SJSA1 (cell line): ENCODE measurements around the gene RICTOR. TPM values are rescaled to one million over a fixed set of nuclear protein-coding genes. Genes with fewer than 3 reads are reported as not detected.
A peak's percentile ranks its signal among the peaks of the same experiment; 100 is the strongest.

Source experiments
- DNase-seq, 2 experiments: peaks; one replicate each; pipeline ENCODE4 v3.0.0-alpha.2; 2015 to 2020; ENCODE audit warnings: low spot score in 2 of 2, low read depth in 1 of 2
- H3K27ac ChIP-seq: fragments of 250-450 bp; sonication (Bioruptor Pico); 2 replicates; pipeline ENCODE4 v1.5.1; 2020; ENCODE audit warnings: mild to moderate bottlenecking, moderate library complexity
- H3K27me3 ChIP-seq: fragments of 250-450 bp; sonication (Bioruptor Pico); replicated peaks from 2 replicates; pipeline ENCODE4 v1.5.1; 2020; ENCODE audit warnings: mild to moderate bottlenecking, moderate library complexity
- H3K36me3 ChIP-seq: fragments of 250-450 bp; sonication (Bioruptor Pico); 2 replicates; pipeline ENCODE4 v1.5.1; 2020; ENCODE audit warnings: mild to moderate bottlenecking
- H3K4me1 ChIP-seq: fragments of 250-450 bp; sonication (Bioruptor Pico); replicated peaks from 2 replicates; pipeline ENCODE4 v1.6.1; 2021; ENCODE audit warnings: mild to moderate bottlenecking
- H3K4me3 ChIP-seq: fragments of 250-450 bp; sonication (Bioruptor Pico); 2 replicates; pipeline ENCODE4 v1.5.1; 2020; ENCODE audit warnings: mild to moderate bottlenecking
- H3K9me3 ChIP-seq: fragments of 250-450 bp; sonication (Bioruptor Pico); replicated peaks from 2 replicates; pipeline ENCODE4 v1.5.1; 2020; ENCODE audit warnings: mild to moderate bottlenecking
- total RNA-seq: library from RNA; depleted of rRNA; stranded (reverse); fragments of >200 nt; shearing (Covaris generic); gene quantifications from 2 replicates; pipeline ENCODE4 v1.2.3, GENCODE V29; 2014

Gene RICTOR
- total RNA-seq, 1 experiment from 2014 or later, result 16.8 TPM

DNA sequence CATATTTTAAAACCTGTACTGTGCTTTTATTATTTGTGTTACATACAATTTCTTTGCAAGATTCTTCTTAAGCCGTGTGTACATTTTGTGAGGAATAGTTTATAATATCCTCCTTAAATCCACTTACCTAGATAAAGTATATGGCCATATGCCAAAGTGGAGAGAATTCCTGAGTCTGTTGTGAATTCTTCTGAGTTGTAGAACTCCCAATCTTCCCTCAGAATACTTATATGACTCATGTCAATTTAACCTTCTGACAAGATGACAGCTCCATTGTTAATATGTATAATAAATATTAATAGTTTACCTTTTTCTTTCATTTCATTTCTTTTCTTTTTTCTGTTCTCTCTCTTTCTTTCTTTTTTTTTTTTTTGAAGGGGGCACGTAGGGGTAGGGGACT is 6.0 kb upstream of the RICTOR start:
- H3K4me1 ChIP-seq, result peaks cover 3% of the 10 kb centered on the region
- no peaks in the 10 kb centered on the region for H3K27me3 ChIP-seq
- H3K9me3 ChIP-seq, result no peaks in the 10 kb centered on the region
- no peak for DNase-seq
- H3K27ac ChIP-seq, result no peak overlapping the region
- no peaks in the 10 kb centered on the region for H3K36me3 ChIP-seq
- H3K4me3 ChIP-seq, result no peak overlapping the region

DNA sequence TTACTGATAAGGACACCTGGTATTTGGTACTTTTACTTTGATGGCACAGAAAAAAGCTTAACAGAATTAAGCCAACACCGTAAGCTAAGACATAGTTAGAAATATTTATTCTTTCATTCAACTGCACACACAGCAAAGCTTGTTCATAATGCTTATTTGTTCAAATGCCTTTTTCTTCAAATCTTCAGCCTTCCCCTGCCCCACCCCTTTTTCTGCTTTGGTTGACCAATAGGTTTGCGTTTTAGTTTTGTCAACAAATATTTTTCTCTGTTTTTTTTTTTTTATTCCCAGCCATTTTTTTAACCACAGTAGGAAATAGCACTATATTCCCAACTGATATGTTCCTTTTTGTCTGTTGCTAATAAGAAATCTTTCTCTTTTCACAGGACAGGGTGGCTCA is 4.9 kb upstream of the RICTOR start:
- H3K4me1 ChIP-seq, result peaks cover 4% of the 10 kb centered on the region
- H3K27ac ChIP-seq, result no peak overlapping the region
- no peak for DNase-seq
- H3K36me3 ChIP-seq, result peaks cover under 1% of the 10 kb centered on the region
- H3K4me3 ChIP-seq, result no peak overlapping the region
- no peaks in the 10 kb centered on the region for H3K9me3 ChIP-seq
- H3K27me3 ChIP-seq, result no peaks in the 10 kb centered on the region

DNA sequence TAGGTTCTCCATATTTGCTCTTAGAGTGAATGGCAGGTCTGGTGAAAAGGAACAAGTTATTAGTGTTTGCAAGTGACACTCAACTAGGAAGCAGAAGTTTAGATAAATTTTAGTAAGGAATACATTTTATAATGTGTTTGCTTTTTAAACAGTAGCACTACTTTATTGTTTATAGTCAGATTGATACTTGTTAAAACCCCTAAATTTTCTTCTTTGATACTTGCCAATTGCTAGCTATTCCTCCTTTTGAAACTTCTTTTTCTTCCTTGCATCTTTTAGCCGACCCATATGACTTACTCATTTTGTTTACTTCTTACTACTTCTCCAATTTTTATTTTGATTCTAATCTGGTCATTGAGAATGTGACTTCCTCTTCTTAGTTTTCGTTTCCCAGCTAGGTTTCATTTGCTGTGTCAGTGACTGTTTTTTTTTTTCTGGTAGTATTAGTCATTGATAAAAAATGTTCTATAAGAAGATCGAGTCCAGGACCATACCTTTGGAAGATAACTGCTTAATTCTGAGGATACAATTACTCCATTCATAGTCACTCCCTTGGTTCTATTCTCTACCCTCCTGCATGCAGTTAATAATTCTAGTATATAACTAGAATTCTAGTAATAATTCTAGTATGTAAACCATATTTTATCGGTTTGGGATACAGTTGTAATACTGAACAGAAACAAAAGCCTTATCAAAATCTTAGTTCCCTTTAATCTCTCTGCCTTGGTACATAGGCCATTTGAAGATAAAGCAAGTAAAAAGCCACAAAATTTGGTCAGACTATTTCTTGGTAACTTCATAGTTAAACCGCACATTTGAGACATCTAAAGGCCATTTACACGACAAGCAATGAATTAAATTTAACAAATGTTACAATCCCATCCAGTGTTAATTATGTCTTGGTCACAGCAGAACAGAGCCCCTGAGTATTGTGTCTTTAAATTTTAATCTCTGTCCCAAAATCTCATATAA is 2.8 kb upstream of the RICTOR start:
- no peaks in the 10 kb centered on the region for H3K27me3 ChIP-seq
- no peak overlapping the region for H3K4me3 ChIP-seq
- peaks cover 7% of the 10 kb centered on the region for H3K36me3 ChIP-seq
- H3K27ac ChIP-seq, result no peak overlapping the region
- peak in 1 of 2 experiments; percentile 31 for DNase-seq
- H3K9me3 ChIP-seq, result no peaks in the 10 kb centered on the region
- peaks cover 7% of the 10 kb centered on the region for H3K4me1 ChIP-seq

DNA sequence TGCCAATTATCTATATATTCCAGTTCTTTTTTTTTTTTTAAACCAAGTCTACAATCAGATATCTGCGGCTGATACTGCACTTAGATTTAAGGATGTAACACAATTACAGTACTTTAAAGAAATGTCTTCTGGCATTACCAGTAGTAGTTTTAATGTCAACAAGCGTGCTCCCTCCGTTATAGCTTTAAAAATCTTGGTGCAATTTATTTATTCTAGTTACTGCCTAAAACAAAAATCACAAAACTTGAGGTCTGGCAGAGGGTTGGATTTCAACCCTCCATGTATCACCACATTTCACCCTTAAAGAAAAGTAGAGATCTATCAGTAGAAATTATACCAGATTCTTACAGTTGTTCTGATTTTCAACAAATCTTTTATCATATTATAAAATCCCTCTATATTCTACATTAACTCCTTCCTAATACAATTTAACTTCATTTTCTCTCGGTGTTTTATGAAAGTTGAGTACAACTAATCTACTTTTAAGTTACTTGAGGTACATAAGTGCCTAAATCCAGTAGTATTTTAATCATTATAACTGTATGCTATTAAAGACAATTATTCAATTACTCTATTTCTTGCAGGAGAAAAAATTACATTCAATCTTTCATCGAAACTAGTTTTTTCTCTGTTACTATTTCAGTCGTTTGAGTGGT is 2.0 kb upstream of the RICTOR start:
- Histone ChIP-seq H3K9me3 (no peaks in the 10 kb centered on the region), H3K36me3 (peaks cover 7% of the 10 kb centered on the region), H3K27me3 (no peaks in the 10 kb centered on the region), H3K4me3 (no peak overlapping the region), H3K27ac (no peak overlapping the region), H3K4me1 (peaks cover 7% of the 10 kb centered on the region)
- DNase-seq, result no peak

DNA sequence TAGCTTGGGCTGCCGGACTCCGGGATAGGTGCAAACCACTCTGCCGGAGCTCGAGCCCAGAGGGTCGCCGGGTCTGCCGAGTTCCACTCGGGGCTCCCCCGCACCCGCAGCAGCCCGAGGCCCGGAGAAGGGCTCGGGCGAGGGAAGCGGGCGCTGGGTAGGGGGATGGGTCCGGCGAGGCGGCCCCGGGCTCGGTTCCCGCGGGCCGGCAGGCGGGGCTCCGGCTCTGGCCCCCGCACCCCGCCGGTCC is 507 bp downstream of the RICTOR start:
- DNase-seq, result no peak
- no peaks in the 10 kb centered on the region for H3K27me3 ChIP-seq
- H3K9me3 ChIP-seq, result no peaks in the 10 kb centered on the region
- peak overlapping the region; percentile 97 for H3K27ac ChIP-seq
- H3K4me1 ChIP-seq, result peaks cover 7% of the 10 kb centered on the region
- peaks cover 11% of the 10 kb centered on the region for H3K36me3 ChIP-seq
- peak overlapping the region; percentile 99 for H3K4me3 ChIP-seq

DNA sequence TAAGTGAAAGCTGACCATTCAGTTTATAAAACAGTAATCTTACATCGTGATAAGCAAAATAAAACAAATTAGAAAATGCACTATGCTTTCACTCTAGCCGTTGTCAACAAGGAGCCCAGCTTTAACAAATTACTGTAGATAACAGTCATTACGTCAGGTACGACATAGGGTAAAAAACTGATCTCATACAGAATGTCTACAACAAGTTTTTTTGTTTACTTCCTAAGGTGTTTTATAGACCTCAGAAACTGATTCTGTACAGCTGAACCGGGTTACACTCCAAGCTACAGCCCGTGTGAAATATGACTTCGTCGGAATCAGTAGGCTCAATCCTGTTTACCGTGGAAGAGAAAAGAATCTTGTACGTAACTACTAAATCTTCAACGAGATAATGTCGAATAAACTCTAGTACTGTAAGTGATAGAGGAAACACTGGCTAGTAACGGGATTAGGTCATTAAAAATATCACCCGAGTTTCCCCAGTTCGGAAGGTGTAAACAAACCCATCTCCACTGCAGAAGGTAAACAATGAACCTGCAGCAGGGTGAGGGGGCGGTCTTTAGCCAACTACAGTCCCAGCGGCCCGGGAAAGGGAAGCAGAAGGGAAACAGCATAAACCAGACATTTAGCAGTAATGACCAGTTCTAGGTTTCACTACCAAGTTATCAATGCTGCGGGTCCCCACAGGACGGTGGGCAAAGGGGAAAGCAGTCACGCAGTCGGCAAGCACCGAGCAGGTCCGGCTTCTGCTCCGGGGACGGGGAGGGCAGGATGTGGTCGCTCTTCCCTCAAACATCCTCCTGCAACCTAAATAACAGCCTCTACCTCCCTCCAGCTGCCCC is 1.1 kb downstream of the RICTOR start:
- H3K27ac ChIP-seq, result peak overlapping the region; percentile 97
- peak; percentile 45 to 74 for DNase-seq
- H3K9me3 ChIP-seq, result no peaks in the 10 kb centered on the region
- H3K27me3 ChIP-seq, result no peaks in the 10 kb centered on the region
- H3K4me1 ChIP-seq, result peaks cover 7% of the 10 kb centered on the region
- peaks cover 14% of the 10 kb centered on the region for H3K36me3 ChIP-seq
- H3K4me3 ChIP-seq, result peak overlapping the region; percentile 99

DNA sequence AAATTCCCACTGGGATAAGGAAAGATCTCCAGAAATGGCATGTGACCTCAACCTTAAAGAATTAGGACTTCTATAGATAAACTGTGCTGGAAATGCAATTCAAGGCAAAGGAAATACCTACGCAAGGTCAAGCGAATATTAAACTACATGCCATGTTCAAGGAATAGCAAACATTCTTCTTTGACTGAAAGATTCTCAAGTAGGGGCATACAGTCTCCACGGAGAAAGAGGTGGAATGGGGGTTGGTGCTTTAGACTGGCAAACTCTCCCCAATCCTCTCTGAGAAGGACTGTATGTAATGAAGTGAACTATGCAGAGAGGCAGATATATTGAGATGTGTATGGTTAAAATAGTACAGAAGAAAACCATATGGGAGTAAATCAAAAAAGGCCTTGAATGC is 6.1 kb downstream of the RICTOR start:
- Histone ChIP-seq H3K4me3 (no peak overlapping the region), H3K36me3 (peaks cover 22% of the 10 kb centered on the region), H3K4me1 (peaks cover 4% of the 10 kb centered on the region)

DNA sequence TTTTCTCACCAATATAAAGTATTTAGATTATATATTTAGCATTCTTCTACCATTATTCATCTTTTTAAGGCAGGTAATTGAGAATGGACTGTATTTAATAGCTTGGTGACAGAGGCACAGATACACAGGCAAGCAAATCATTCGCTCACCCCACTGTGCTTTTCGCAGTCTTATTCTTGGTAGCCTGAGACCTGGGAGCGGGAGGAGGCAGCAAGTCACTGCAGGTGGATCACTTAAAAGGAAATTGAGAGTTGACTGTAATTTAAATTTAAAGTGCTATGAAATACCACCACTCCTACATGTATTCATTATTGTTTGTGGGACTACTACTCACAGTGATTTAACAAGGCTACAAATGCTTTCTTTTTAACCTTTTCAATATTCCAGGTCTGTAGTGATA is 9.7 kb downstream of the RICTOR start:
- no peak for DNase-seq
- H3K9me3 ChIP-seq, result no peaks in the 10 kb centered on the region
- peaks cover 5% of the 10 kb centered on the region; the same call in 1 of the 2 replicates for H3K4me1 ChIP-seq

More for the DNA sequence above, 6.1 kb downstream of the RICTOR start:
- DNase-seq, result no peak
- Histone ChIP-seq H3K27me3 (no peaks in the 10 kb centered on the region), H3K9me3 (no peaks in the 10 kb centered on the region), H3K27ac (no peak overlapping the region)

DNA sequence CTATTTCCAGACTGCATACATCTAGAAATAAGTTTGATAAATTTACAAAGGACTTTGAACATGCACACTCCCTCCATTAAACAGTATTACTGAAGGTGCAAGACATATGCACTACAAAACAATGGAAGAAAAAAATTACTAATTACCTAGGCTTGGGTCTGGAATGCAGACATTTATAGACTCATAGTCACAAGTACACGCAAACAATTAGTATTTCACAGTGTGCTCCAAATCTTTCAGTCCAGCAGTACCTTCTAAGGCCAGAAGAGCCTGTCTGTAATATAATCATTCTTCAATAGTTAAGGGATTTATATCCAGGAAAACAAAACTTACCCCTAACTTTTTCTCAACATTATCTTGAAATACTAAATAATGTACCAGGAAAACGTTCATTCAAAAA is 11.2 kb downstream of the RICTOR start:
- Histone ChIP-seq H3K36me3 (peaks cover 14% of the 10 kb centered on the region), H3K27ac (no peak overlapping the region), H3K9me3 (no peaks in the 10 kb centered on the region), H3K4me3 (no peak overlapping the region), H3K27me3 (no peaks in the 10 kb centered on the region), H3K4me1 (peaks cover 5% of the 10 kb centered on the region; the same call in 1 of the 2 replicates)
- DNase-seq, result no peak

More for the DNA sequence above, 9.7 kb downstream of the RICTOR start:
- no peaks in the 10 kb centered on the region for H3K27me3 ChIP-seq
- H3K36me3 ChIP-seq, result peaks cover 19% of the 10 kb centered on the region
- no peak overlapping the region for H3K4me3 ChIP-seq
- no peak overlapping the region for H3K27ac ChIP-seq

DNA sequence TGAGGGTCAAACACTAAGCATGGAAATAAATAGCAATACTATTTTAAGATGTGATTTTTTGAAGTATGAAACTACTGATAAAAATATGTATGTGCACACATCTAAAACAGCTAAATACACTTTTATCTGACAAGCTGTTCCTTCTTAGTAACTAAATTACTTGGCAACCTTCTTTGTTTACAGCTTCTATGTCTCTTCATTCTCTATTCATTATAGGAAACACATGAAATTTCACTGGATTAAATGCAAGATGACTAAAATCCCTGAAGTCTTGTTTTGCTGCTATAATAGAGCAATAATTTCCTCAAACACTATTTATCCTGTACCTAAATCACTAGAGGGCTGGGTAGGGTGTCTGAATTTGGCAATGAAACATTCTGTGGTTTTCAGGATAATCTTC is 11.7 kb downstream of the RICTOR start:
- no peak for DNase-seq
- Histone ChIP-seq H3K4me3 (no peak overlapping the region), H3K4me1 (peaks cover 5% of the 10 kb centered on the region; the same call in 1 of the 2 replicates), H3K9me3 (no peaks in the 10 kb centered on the region), H3K27ac (no peak overlapping the region), H3K36me3 (peaks cover 10% of the 10 kb centered on the region), H3K27me3 (no peaks in the 10 kb centered on the region)

DNA sequence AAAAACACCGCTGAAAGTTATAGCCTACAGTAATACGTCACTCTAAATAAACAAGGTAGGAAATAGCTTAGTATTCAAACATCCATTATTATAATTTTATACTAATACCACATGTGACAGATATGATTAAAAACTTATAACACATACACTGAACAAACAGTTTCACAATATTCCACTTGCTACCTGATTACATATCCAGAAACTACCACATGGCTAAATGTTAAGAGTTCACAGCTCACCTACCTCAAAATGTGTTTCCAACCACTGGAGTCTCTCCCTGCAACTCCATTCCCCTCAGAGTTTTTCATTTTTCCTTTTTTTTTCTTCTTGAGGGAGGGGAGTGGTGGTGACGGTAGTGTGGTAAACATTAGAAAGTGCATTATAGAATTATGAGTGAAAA is 12.1 kb downstream of the RICTOR start:
- H3K27me3 ChIP-seq, result no peaks in the 10 kb centered on the region
- H3K9me3 ChIP-seq, result no peaks in the 10 kb centered on the region
- H3K4me1 ChIP-seq, result peaks cover 5% of the 10 kb centered on the region; the same call in 1 of the 2 replicates
- H3K27ac ChIP-seq, result no peak overlapping the region
- H3K4me3 ChIP-seq, result no peak overlapping the region
- H3K36me3 ChIP-seq, result peaks cover 10% of the 10 kb centered on the region
- no peak for DNase-seq

DNA sequence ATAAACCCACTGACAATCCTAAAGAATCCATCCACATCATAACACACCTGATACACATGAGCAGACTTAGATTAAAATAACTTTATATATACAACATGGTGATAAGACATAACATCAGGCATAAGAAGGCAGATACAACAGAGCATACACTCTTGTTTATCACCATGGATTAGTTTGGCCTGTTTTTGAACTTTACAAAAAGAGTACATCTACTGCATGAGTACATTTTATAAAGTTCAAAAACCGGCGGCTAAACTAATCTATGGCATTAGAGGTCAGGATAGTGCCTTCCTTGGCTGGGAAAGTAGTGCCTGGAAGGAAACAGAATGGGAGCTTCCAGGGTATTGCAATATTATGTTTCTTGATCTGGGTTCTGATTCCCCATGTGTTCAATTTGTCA is 15.1 kb downstream of the RICTOR start:
- DNase-seq, result no peak
- Histone ChIP-seq H3K9me3 (no peaks in the 10 kb centered on the region), H3K27ac (no peak overlapping the region)

DNA sequence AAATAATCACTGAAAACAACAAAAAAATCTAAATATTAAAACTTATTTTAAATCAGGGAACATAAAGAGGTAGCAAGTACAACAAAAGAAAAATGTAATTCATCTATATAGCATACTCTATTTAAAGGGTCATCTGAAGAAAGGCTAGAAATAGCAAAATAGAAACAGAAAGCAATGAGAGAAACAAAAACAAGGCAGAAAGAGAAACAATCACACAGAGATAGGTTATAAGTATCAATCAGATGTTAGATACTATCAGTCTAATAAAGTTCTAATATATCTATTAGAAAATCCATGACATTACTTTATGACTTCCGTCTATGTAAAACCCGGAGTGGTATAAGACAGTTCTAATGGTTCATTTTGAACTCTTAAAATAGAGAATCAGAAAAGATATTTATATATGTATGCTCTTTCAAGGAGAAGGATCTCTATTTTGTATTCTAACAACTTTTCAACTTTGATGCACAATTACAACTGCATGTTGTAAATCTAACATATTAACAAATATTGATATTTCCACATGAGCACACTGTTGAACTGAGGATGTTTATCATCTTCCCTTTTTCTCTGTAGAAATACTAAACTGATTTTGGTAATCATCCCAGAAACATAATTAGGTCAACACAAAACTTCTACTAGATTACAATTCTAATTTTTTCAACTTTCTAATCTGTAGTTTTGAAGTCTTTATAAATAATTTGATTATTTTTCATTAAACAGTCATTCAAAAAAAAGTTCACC is 15.8 kb downstream of the RICTOR start:
- no peak overlapping the region for H3K4me3 ChIP-seq
- H3K9me3 ChIP-seq, result no peaks in the 10 kb centered on the region
- DNase-seq, result no peak
- peaks cover 5% of the 10 kb centered on the region; the same call in 1 of the 2 replicates for H3K4me1 ChIP-seq
- H3K27me3 ChIP-seq, result no peaks in the 10 kb centered on the region
- H3K36me3 ChIP-seq, result peaks cover 6% of the 10 kb centered on the region; the same call in 1 of the 2 replicates
- H3K27ac ChIP-seq, result no peak overlapping the region; the same call in 1 of the 2 replicates

More for the DNA sequence above, 15.1 kb downstream of the RICTOR start:
- Histone ChIP-seq H3K36me3 (peaks cover 6% of the 10 kb centered on the region; the same call in 1 of the 2 replicates), H3K4me1 (peaks cover 5% of the 10 kb centered on the region; the same call in 1 of the 2 replicates), H3K4me3 (no peak overlapping the region), H3K27me3 (no peaks in the 10 kb centered on the region)
